Measurements from ENCODE around the gene ODAD3.

Gene ODAD3

GRCh38 chr19:11373885-11374432, 61.0 kb downstream of the ODAD3 start:
- no peak for DNase-seq

- peak; percentile 77 for DNase-seq
These were observed 61.6 kb downstream of the ODAD3 start for GRCh38 chr19:11373166-11373884.

GRCh38 chr19:11370744-11371143, 64.2 kb downstream of the ODAD3 start:
- no peak for DNase-seq
